ENCODE results near the gene UPK3BL2. TPM values are rescaled to one million over a fixed set of nuclear protein-coding genes. Genes with fewer than 3 reads are reported as not detected.
"Not testable (repeated sequence)": the region's sequence is repeated elsewhere in the genome, so short reads cannot be mapped to it uniquely, and the experiment has no call there.

The UPK3BL2 gene
- total RNA-seq, 1 experiment from 2014 or later, result 4.6 TPM

DNA sequence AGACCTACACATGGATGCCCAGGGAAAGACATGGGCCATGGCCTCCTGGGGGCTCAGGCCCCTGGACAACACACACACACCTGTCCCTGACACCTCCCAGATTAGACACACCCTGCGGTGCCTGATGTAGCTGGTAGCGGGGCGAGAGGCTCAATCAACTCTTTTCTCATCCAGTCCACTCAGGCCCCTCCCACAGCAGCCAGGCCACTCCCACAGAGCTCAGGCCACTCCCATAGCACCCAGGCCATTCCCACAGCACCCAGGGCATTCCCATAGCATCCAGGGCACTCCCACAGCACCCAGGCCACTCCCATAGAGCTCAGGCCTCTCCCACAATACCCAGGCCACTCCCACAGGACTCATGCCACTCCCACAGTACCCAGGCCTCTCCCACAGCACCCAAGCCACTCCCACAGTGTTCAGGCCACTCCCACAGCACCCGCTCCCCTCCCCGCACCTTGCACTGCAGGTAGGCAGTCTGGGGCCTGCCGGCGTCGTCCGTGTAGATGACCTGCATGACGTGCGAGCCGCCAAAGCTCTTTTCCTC, 52.9 kb downstream of the UPK3BL2 start:
- not testable (repeated sequence) for H3K27me3 ChIP-seq (ENCODE audit: insufficient read depth, low read length); H3K18ac ChIP-seq (ENCODE audit: insufficient read length, low read depth, low read length); H3K14ac ChIP-seq (ENCODE audit: insufficient read depth, low read length); H2BK120ac ChIP-seq (ENCODE audit: low read depth, low read length, poor library complexity, severe bottlenecking); H3K79me2 ChIP-seq (ENCODE audit: insufficient read depth, low read length); H2BK15ac ChIP-seq (ENCODE audit: low read depth, low read length); H3K9me3 ChIP-seq (ENCODE audit: control insufficient read depth, low read depth, low read length); H3K23ac ChIP-seq (ENCODE audit: insufficient read length, low read depth, low read length); H2BK20ac ChIP-seq (ENCODE audit: low read depth, low read length, poor library complexity, severe bottlenecking); H2BK12ac ChIP-seq (ENCODE audit: insufficient read length, low read depth, low read length); H4K5ac ChIP-seq (ENCODE audit: insufficient read length, low read depth, low read length); H2BK5ac ChIP-seq (ENCODE audit: insufficient read length, low read length); H3K4me3 Mint-ChIP-seq; H3K4me2 ChIP-seq (ENCODE audit: insufficient read depth, insufficient read length, low read length); H3K27me3 Mint-ChIP-seq (ENCODE audit: low read depth); H3K9ac ChIP-seq (ENCODE audit: extremely low read depth, insufficient read length, low read length); H3K9me3 Mint-ChIP-seq; H3K4me1 Mint-ChIP-seq; H3T11ph ChIP-seq (ENCODE audit: low read length); H3K4ac ChIP-seq (ENCODE audit: low read depth, low read length); DNase-seq; H2AFZ ChIP-seq (ENCODE audit: low read length); H3K4me1 ChIP-seq (ENCODE audit: insufficient read depth, low read length); H3K27ac ChIP-seq (ENCODE audit: insufficient read length, low read depth, low read length); H3K27ac Mint-ChIP-seq; H3K36me3 Mint-ChIP-seq (ENCODE audit: insufficient read depth in 1 of 3, low read depth in 3 of 3); H4K8ac ChIP-seq (replicated peaks; ENCODE audit: insufficient read length, low read depth, low read length); H4K91ac ChIP-seq (ENCODE audit: insufficient read length, low read depth, low read length); H3K56ac ChIP-seq (ENCODE audit: insufficient read length, low read depth, low read length); H2AK5ac ChIP-seq (ENCODE audit: insufficient read length, low read length); H3K23me2 ChIP-seq (ENCODE audit: insufficient read length, low read depth, low read length, poor library complexity, severe bottlenecking); H3K79me1 ChIP-seq (ENCODE audit: insufficient read depth, low read depth, low read length, poor library complexity, severe bottlenecking); H4K20me1 ChIP-seq (ENCODE audit: control insufficient read depth, insufficient read depth, insufficient read length)
- WGBS (ENCODE audit: extremely low coverage, insufficient read length, low lambda C conversion rate), result no CpG with 5 or more reads among the region's 12 CpGs

Other genes starting within 250 kb of the UPK3BL2 start
- gene SPDYE6, start 187.3 kb downstream of the UPK3BL2 start, total RNA-seq (2021), result not detected in 2 replicates
- 36.0 and 38.8 TPM in 2 replicates for gene PRKRIP1, start 147.3 kb downstream of the UPK3BL2 start, total RNA-seq (2021)
- 26.6 and 26.7 TPM in 2 replicates for gene ORAI2, start 110.1 kb downstream of the UPK3BL2 start, total RNA-seq (2021)
- 23.9 and 24.2 TPM in 2 replicates for gene ALKBH4, start 78.8 kb downstream of the UPK3BL2 start, total RNA-seq (2021)
- gene LRWD1, start 78.7 kb downstream of the UPK3BL2 start, total RNA-seq (2021), result 33.1 and 35.1 TPM in 2 replicates
- 52.2 and 58.5 TPM in 2 replicates for gene POLR2J, start 64.8 kb downstream of the UPK3BL2 start, total RNA-seq (2021)
- gene RASA4B, start 25.9 kb downstream of the UPK3BL2 start, total RNA-seq (2021), result 3.7 and 4.8 TPM in 2 replicates
- not detected in 2 replicates for gene SPDYE2, start 7.5 kb upstream of the UPK3BL2 start, total RNA-seq (2021)
- 12.3 and 14.9 TPM in 2 replicates for gene POLR2J3, start 28.9 kb upstream of the UPK3BL2 start, total RNA-seq (2021)
- 10.0 and 11.1 TPM in 2 replicates for gene RASA4, start 73.1 kb upstream of the UPK3BL2 start, total RNA-seq (2021)
- 6.8 and 12.4 TPM in 2 replicates for gene UPK3BL1, start 99.1 kb upstream of the UPK3BL2 start, total RNA-seq (2021)
- not detected in 2 replicates for gene SPDYE2B, start 106.6 kb upstream of the UPK3BL2 start, total RNA-seq (2021)
- 2.6 and 3.6 TPM in 2 replicates for gene POLR2J2, start 128.0 kb upstream of the UPK3BL2 start, total RNA-seq (2021)
- 5.6 and 7.0 TPM in 2 replicates for gene FAM185A, start 205.3 kb upstream of the UPK3BL2 start, total RNA-seq (2021)

All from H9 (cell line).